HPDE6-E6E7 (cell line): ENCODE results near the gene FGF14.
"Not testable (repeated sequence)": the region's sequence is repeated elsewhere in the genome, so short reads cannot be mapped to it uniquely, and the experiment has no call there.

Experiments used
- DNase-seq: peaks from one replicate; pipeline ENCODE4 v3.0.0; 2011; ENCODE audit warnings: missing footprints; ENCODE audit errors: extremely low spot score

The FGF14 gene

GRCh38 chr13:102136735-102137296, 265.0 kb downstream of the FGF14 start:
- DNase-seq, result no peak

- DNase-seq, result no peak
Measured at GRCh38 chr13:102132777-102133295, 269.0 kb downstream of the FGF14 start.

GRCh38 chr13:102131246-102131645, 270.6 kb downstream of the FGF14 start:
- DNase-seq, result no peak

- peak; percentile 69 for DNase-seq
Measured at GRCh38 chr13:102128216-102128810, 273.5 kb downstream of the FGF14 start.

- DNase-seq, result no peak
Measured at GRCh38 chr13:102127153-102127552, 274.7 kb downstream of the FGF14 start.

GRCh38 chr13:102122147-102122546, 279.7 kb downstream of the FGF14 start:
- no peak for DNase-seq

- peak; percentile 42 for DNase-seq
Measured at GRCh38 chr13:102117175-102117831, 284.5 kb downstream of the FGF14 start.

GRCh38 chr13:102103469-102103868, 298.4 kb downstream of the FGF14 start:
- no peak for DNase-seq

GRCh38 chr13:102100234-102100633, 301.6 kb downstream of the FGF14 start:
- DNase-seq, result no peak

- no peak for DNase-seq
Measured at GRCh38 chr13:102097708-102098107, 304.1 kb downstream of the FGF14 start.

GRCh38 chr13:102093288-102093687, 308.6 kb downstream of the FGF14 start:
- not testable (repeated sequence) for DNase-seq

GRCh38 chr13:102091231-102091630, 310.6 kb downstream of the FGF14 start:
- no peak for DNase-seq

- DNase-seq, result no peak
Measured at GRCh38 chr13:102090532-102090931, 311.3 kb downstream of the FGF14 start.

GRCh38 chr13:102089722-102090121, 312.1 kb downstream of the FGF14 start:
- DNase-seq, result no peak

GRCh38 chr13:102089177-102089576, 312.7 kb downstream of the FGF14 start:
- no peak for DNase-seq

- no peak for DNase-seq
Measured at GRCh38 chr13:102073251-102073650, 328.6 kb downstream of the FGF14 start.

- no peak for DNase-seq
Measured at GRCh38 chr13:102071711-102072110, 330.1 kb downstream of the FGF14 start.

GRCh38 chr13:102068323-102068722, 333.5 kb downstream of the FGF14 start:
- DNase-seq, result not testable (repeated sequence)

GRCh38 chr13:102055090-102055779, 346.6 kb downstream of the FGF14 start:
- DNase-seq, result no peak

GRCh38 chr13:102049853-102050252, 352.0 kb downstream of the FGF14 start:
- DNase-seq, result no peak

- DNase-seq, result no peak
Measured at GRCh38 chr13:102045731-102046130, 356.1 kb downstream of the FGF14 start.

- DNase-seq, result no peak
Measured at GRCh38 chr13:102042746-102043145, 359.1 kb downstream of the FGF14 start.
